ENCODE measurements around the gene SDC4.

The SDC4 gene

GRCh38 chr20:45336530-45337366, 11.5 kb downstream of the SDC4 start:
- no peak overlapping the region for H3K4me3 ChIP-seq
- H3K36me3 ChIP-seq (replicated peaks): peaks cover 5% of the 10 kb centered on the region
- no peaks in the 10 kb centered on the region for H3K27me3 ChIP-seq (ENCODE audit: low read depth)
- in situ Hi-C loops (cut with MboI; ENCODE audit: low sequenced_read_pairs): no loop called here
- no peaks in the 10 kb centered on the region for H3K9me3 ChIP-seq
- DNase-seq (ENCODE audit: low spot score in 2 of 2): no peak
- H3K4me1 ChIP-seq: peaks cover 8% of the 10 kb centered on the region

GRCh38 chr20:45330476-45330875, 17.7 kb downstream of the SDC4 start:
- no peaks in the 10 kb centered on the region for H3K4me1 ChIP-seq
- no peak for DNase-seq (ENCODE audit: low spot score in 2 of 2)
- H3K4me3 ChIP-seq: no peak overlapping the region
- H3K9me3 ChIP-seq: no peaks in the 10 kb centered on the region
- peaks cover 16% of the 10 kb centered on the region for H3K36me3 ChIP-seq (replicated peaks)
- no peaks in the 10 kb centered on the region for H3K27me3 ChIP-seq (ENCODE audit: low read depth)
- in situ Hi-C loops (cut with MboI; ENCODE audit: low sequenced_read_pairs): no loop called here

GRCh38 chr20:45329497-45330319, 18.5 kb downstream of the SDC4 start:
- in situ Hi-C loops (cut with MboI; ENCODE audit: low sequenced_read_pairs): no loop called here
- H3K4me3 ChIP-seq: no peak overlapping the region
- no peaks in the 10 kb centered on the region for H3K27me3 ChIP-seq (ENCODE audit: low read depth)
- H3K9me3 ChIP-seq: no peaks in the 10 kb centered on the region
- H3K36me3 ChIP-seq (replicated peaks): peaks cover 16% of the 10 kb centered on the region
- no peak for DNase-seq (ENCODE audit: low spot score in 2 of 2)
- no peaks in the 10 kb centered on the region for H3K4me1 ChIP-seq

- no peaks in the 10 kb centered on the region for H3K9me3 ChIP-seq
- no peaks in the 10 kb centered on the region for H3K27me3 ChIP-seq (ENCODE audit: low read depth)
- no peaks in the 10 kb centered on the region for H3K4me1 ChIP-seq
- peaks cover 16% of the 10 kb centered on the region for H3K36me3 ChIP-seq (replicated peaks)
- H3K4me3 ChIP-seq: no peak overlapping the region
- no peak for DNase-seq (ENCODE audit: low spot score in 2 of 2)
- in situ Hi-C loops (cut with MboI; ENCODE audit: low sequenced_read_pairs): no loop called here
These were observed 19.8 kb downstream of the SDC4 start for GRCh38 chr20:45328451-45328850.

GRCh38 chr20:45325371-45325770, 22.9 kb downstream of the SDC4 start:
- Histone ChIP-seq H3K4me3 (no peak overlapping the region), H3K4me1 (no peaks in the 10 kb centered on the region), H3K9me3 (no peaks in the 10 kb centered on the region), H3K36me3 (replicated peaks) (peaks cover 12% of the 10 kb centered on the region), H3K27me3 (ENCODE audit: low read depth) (no peaks in the 10 kb centered on the region)
- in situ Hi-C loops (cut with MboI; ENCODE audit: low sequenced_read_pairs): no loop called here
- DNase-seq (ENCODE audit: low spot score in 2 of 2): no peak

- DNase-seq (ENCODE audit: low spot score in 2 of 2): no peak
- no peak overlapping the region for H3K4me3 ChIP-seq
- in situ Hi-C loops (cut with MboI; ENCODE audit: low sequenced_read_pairs): no loop called here
- no peaks in the 10 kb centered on the region for H3K9me3 ChIP-seq
- no peaks in the 10 kb centered on the region for H3K4me1 ChIP-seq
- H3K27me3 ChIP-seq (ENCODE audit: low read depth): no peaks in the 10 kb centered on the region
- H3K36me3 ChIP-seq (replicated peaks): no peaks in the 10 kb centered on the region
These were observed 24.5 kb downstream of the SDC4 start for GRCh38 chr20:45323731-45324130.

- in situ Hi-C loops (cut with MboI; ENCODE audit: low sequenced_read_pairs): no loop called here
- no peak for DNase-seq (ENCODE audit: low spot score in 2 of 2)
- Histone ChIP-seq H3K4me3 (no peak overlapping the region), H3K4me1 (no peaks in the 10 kb centered on the region), H3K27me3 (ENCODE audit: low read depth) (no peaks in the 10 kb centered on the region), H3K9me3 (no peaks in the 10 kb centered on the region), H3K36me3 (replicated peaks) (no peaks in the 10 kb centered on the region)
These were observed 25.3 kb downstream of the SDC4 start for GRCh38 chr20:45322952-45323383.

GRCh38 chr20:45320948-45321595, 27.2 kb downstream of the SDC4 start:
- Histone ChIP-seq H3K9me3 (no peaks in the 10 kb centered on the region), H3K4me3 (no peak overlapping the region), H3K27me3 (ENCODE audit: low read depth) (no peaks in the 10 kb centered on the region), H3K4me1 (no peaks in the 10 kb centered on the region), H3K36me3 (replicated peaks) (no peaks in the 10 kb centered on the region)
- DNase-seq (ENCODE audit: low spot score in 2 of 2): no peak
- in situ Hi-C loops (cut with MboI; ENCODE audit: low sequenced_read_pairs): no loop called here

- H3K9me3 ChIP-seq: no peaks in the 10 kb centered on the region
- in situ Hi-C loops (cut with MboI; ENCODE audit: low sequenced_read_pairs): loop anchor here (10.0 kb wide), 2 partner anchors 116 to 456 kb away; no protein-coding TSS in a partner anchor
- DNase-seq (ENCODE audit: low spot score in 2 of 2): no peak
- H3K36me3 ChIP-seq (replicated peaks): no peaks in the 10 kb centered on the region
- no peaks in the 10 kb centered on the region for H3K4me1 ChIP-seq
- no peak overlapping the region for H3K4me3 ChIP-seq
- no peaks in the 10 kb centered on the region for H3K27me3 ChIP-seq (ENCODE audit: low read depth)
These were observed 29.3 kb downstream of the SDC4 start for GRCh38 chr20:45318948-45319347.

GRCh38 chr20:45318386-45318939, 29.8 kb downstream of the SDC4 start:
- Histone ChIP-seq H3K4me3 (no peak overlapping the region), H3K4me1 (no peaks in the 10 kb centered on the region), H3K36me3 (replicated peaks) (no peaks in the 10 kb centered on the region), H3K27me3 (ENCODE audit: low read depth) (no peaks in the 10 kb centered on the region), H3K9me3 (no peaks in the 10 kb centered on the region)
- in situ Hi-C loops (cut with MboI; ENCODE audit: low sequenced_read_pairs): loop anchor here (10.0 kb wide), 2 partner anchors 116 to 456 kb away; no protein-coding TSS in a partner anchor
- DNase-seq (ENCODE audit: low spot score in 2 of 2): no peak

GRCh38 chr20:45317826-45318225, 30.4 kb downstream of the SDC4 start:
- no peaks in the 10 kb centered on the region for H3K36me3 ChIP-seq (replicated peaks)
- in situ Hi-C loops (cut with MboI; ENCODE audit: low sequenced_read_pairs): loop anchor here (10.0 kb wide), 2 partner anchors 117 to 457 kb away; no protein-coding TSS in a partner anchor
- H3K9me3 ChIP-seq: no peaks in the 10 kb centered on the region
- no peak overlapping the region for H3K4me3 ChIP-seq
- no peaks in the 10 kb centered on the region for H3K27me3 ChIP-seq (ENCODE audit: low read depth)
- H3K4me1 ChIP-seq: no peaks in the 10 kb centered on the region
- DNase-seq (ENCODE audit: low spot score in 2 of 2): no peak

GRCh38 chr20:45316150-45317080, 31.8 kb downstream of the SDC4 start:
- Histone ChIP-seq H3K4me3 (no peak overlapping the region), H3K27me3 (ENCODE audit: low read depth) (no peaks in the 10 kb centered on the region), H3K4me1 (no peaks in the 10 kb centered on the region), H3K36me3 (replicated peaks) (no peaks in the 10 kb centered on the region), H3K9me3 (no peaks in the 10 kb centered on the region)
- no peak for DNase-seq (ENCODE audit: low spot score in 2 of 2)
- in situ Hi-C loops (cut with MboI; ENCODE audit: low sequenced_read_pairs): loop anchor here (10.0 kb wide), 2 partner anchors 118 to 458 kb away; no protein-coding TSS in a partner anchor
